NCI-H2171 treated with DMSO at 0.1 percent for 48 hours (cell line): ENCODE results near the gene USF3.

Source experiments
- DNase-seq: peaks from one replicate; lab custom pipeline; 2025; lab: John Stamatoyannopoulos, UW

Gene USF3

GRCh38 chr3:113606539-113607218 is 89.8 kb downstream of the USF3 start:
- DNase-seq: no peak

GRCh38 chr3:113602836-113603235 is 93.6 kb downstream of the USF3 start:
- no peak for DNase-seq

GRCh38 chr3:113602256-113602655 is 94.2 kb downstream of the USF3 start:
- DNase-seq: no peak

- no peak for DNase-seq
These were observed 95.2 kb downstream of the USF3 start for GRCh38 chr3:113601240-113601639.

GRCh38 chr3:113600418-113601182 is 95.8 kb downstream of the USF3 start:
- DNase-seq: no peak
